ENCODE measurements around the gene UPK2.

GRCh38 chr11:118931571-118931970, 24.5 kb upstream of the UPK2 start:
- TF ChIP-seq, protein P1, sequence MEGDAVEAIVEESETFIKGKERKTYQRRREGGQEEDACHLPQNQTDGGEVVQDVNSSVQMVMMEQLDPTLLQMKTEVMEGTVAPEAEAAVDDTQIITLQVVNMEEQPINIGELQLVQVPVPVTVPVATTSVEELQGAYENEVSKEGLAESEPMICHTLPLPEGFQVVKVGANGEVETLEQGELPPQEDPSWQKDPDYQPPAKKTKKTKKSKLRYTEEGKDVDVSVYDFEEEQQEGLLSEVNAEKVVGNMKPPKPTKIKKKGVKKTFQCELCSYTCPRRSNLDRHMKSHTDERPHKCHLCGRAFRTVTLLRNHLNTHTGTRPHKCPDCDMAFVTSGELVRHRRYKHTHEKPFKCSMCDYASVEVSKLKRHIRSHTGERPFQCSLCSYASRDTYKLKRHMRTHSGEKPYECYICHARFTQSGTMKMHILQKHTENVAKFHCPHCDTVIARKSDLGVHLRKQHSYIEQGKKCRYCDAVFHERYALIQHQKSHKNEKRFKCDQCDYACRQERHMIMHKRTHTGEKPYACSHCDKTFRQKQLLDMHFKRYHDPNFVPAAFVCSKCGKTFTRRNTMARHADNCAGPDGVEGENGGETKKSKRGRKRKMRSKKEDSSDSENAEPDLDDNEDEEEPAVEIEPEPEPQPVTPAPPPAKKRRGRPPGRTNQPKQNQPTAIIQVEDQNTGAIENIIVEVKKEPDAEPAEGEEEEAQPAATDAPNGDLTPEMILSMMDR (IDR thresholded peaks at IDR 0.05; ENCODE audit: borderline replicate concordance, extremely low read depth, low read length, poor library complexity, severe bottlenecking): no peak
- no peak for TF ChIP-seq EZH2 (IDR thresholded peaks at IDR 0.05; ENCODE audit: borderline replicate concordance, low read depth, low read length, severe bottlenecking)
